ENCODE data around the gene CLSTN1.
"Not testable (repeated sequence)": the region's sequence is repeated elsewhere in the genome, so short reads cannot be mapped to it uniquely, and the experiment has no call there.

The CLSTN1 gene

GRCh38 chr1:9714257-9714718 is 109.5 kb downstream of the CLSTN1 start:
- no peak overlapping the region for H3K4me3 ChIP-seq (ENCODE audit: low read depth, low read length)
- H3K79me2 ChIP-seq: no peaks in the 10 kb centered on the region
- TF ChIP-seq CTCF (IDR thresholded peaks at IDR 0.05): no peak
- no peak overlapping the region for H3K9ac ChIP-seq
- no peak overlapping the region for H2AFZ ChIP-seq
- no peaks in the 10 kb centered on the region for H3K27me3 ChIP-seq (ENCODE audit: control insufficient read depth, insufficient read depth, low read length)
- no peaks in the 10 kb centered on the region for H3K36me3 ChIP-seq (ENCODE audit: control insufficient read depth, insufficient read depth, low read length)
- no peaks in the 10 kb centered on the region for H3K4me1 ChIP-seq
- no peak overlapping the region for H3K27ac ChIP-seq
- H3K9me3 ChIP-seq (ENCODE audit: control insufficient read depth, low read length): no peaks in the 10 kb centered on the region
- H3K4me2 ChIP-seq (ENCODE audit: low read length): no peak overlapping the region

- not testable (repeated sequence) for H3K9me3 ChIP-seq (ENCODE audit: control insufficient read depth, low read length); H3K36me3 ChIP-seq (ENCODE audit: control insufficient read depth, insufficient read depth, low read length); H3K9ac ChIP-seq; H3K79me2 ChIP-seq; H3K27me3 ChIP-seq (ENCODE audit: control insufficient read depth, insufficient read depth, low read length); H3K27ac ChIP-seq; H3K4me3 ChIP-seq (ENCODE audit: low read depth, low read length); H3K4me2 ChIP-seq (ENCODE audit: low read length); H3K4me1 ChIP-seq; H2AFZ ChIP-seq
These were observed 111.0 kb downstream of the CLSTN1 start for GRCh38 chr1:9712767-9713166.

GRCh38 chr1:9711466-9712020 is 112.2 kb downstream of the CLSTN1 start:
- H3K36me3 ChIP-seq (ENCODE audit: control insufficient read depth, insufficient read depth, low read length): no peaks in the 10 kb centered on the region

GRCh38 chr1:9710037-9710436 is 113.7 kb downstream of the CLSTN1 start:
- H3K9ac ChIP-seq: no peak overlapping the region
- no peaks in the 10 kb centered on the region for H3K79me2 ChIP-seq
- no peak overlapping the region for H2AFZ ChIP-seq
- H3K27me3 ChIP-seq (ENCODE audit: control insufficient read depth, insufficient read depth, low read length): no peaks in the 10 kb centered on the region
- no peak overlapping the region for H3K4me3 ChIP-seq (ENCODE audit: low read depth, low read length)
- no peak overlapping the region for H3K4me2 ChIP-seq (ENCODE audit: low read length)
- no peak overlapping the region for H3K27ac ChIP-seq
- TF ChIP-seq CTCF (IDR thresholded peaks at IDR 0.05): no peak
- H3K36me3 ChIP-seq (ENCODE audit: control insufficient read depth, insufficient read depth, low read length): no peaks in the 10 kb centered on the region
- no peaks in the 10 kb centered on the region for H3K9me3 ChIP-seq (ENCODE audit: control insufficient read depth, low read length)
- H3K4me1 ChIP-seq: no peaks in the 10 kb centered on the region

More at GRCh38 chr1:9711466-9712020, 112.2 kb downstream of the CLSTN1 start:
- Histone ChIP-seq H3K9me3 (ENCODE audit: control insufficient read depth, low read length) (no peaks in the 10 kb centered on the region), H3K4me2 (ENCODE audit: low read length) (no peak overlapping the region), H3K4me1 (no peaks in the 10 kb centered on the region), H3K4me3 (ENCODE audit: low read depth, low read length) (no peak overlapping the region), H3K9ac (no peak overlapping the region), H3K79me2 (no peaks in the 10 kb centered on the region), H3K27me3 (ENCODE audit: control insufficient read depth, insufficient read depth, low read length) (no peaks in the 10 kb centered on the region), H2AFZ (no peak overlapping the region), H3K27ac (no peak overlapping the region)
- TF ChIP-seq CTCF (IDR thresholded peaks at IDR 0.05): no peak

- H3K36me3 ChIP-seq (ENCODE audit: control insufficient read depth, insufficient read depth, low read length): no peaks in the 10 kb centered on the region
- no peak overlapping the region for H3K27ac ChIP-seq
- H3K9me3 ChIP-seq (ENCODE audit: control insufficient read depth, low read length): no peaks in the 10 kb centered on the region
- H3K79me2 ChIP-seq: no peaks in the 10 kb centered on the region
- H3K9ac ChIP-seq: no peak overlapping the region
- no peaks in the 10 kb centered on the region for H3K27me3 ChIP-seq (ENCODE audit: control insufficient read depth, insufficient read depth, low read length)
- H3K4me2 ChIP-seq (ENCODE audit: low read length): no peak overlapping the region
- no peak overlapping the region for H2AFZ ChIP-seq
- H3K4me1 ChIP-seq: no peaks in the 10 kb centered on the region
- TF ChIP-seq CTCF (IDR thresholded peaks at IDR 0.05): no peak
- no peak overlapping the region for H3K4me3 ChIP-seq (ENCODE audit: low read depth, low read length)
These were observed 117.6 kb downstream of the CLSTN1 start for GRCh38 chr1:9706178-9706577.

Data from parathyroid adenoma (tissue), 2 donors.